ENCODE results near the gene TMPRSS4.

GRCh38 chr11:118098996-118099837, 22.3 kb downstream of the TMPRSS4 start:
- no peak for TF ChIP-seq CTCF (IDR thresholded peaks at IDR 0.05; ENCODE audit: low read length)
- no peak for TF ChIP-seq EZH2 (IDR thresholded peaks at IDR 0.05; ENCODE audit: borderline replicate concordance, low read length)
